Stimulated activated CD4-positive, alpha-beta T cell treated with anti-CD3 and anti-CD28 coated beads, Interleukin-1b, Interleukin-23, amount 100 ng/mL, for 4 hours (primary cell): ENCODE results near the gene HIBCH.

Source experiments
- DNase-seq, 2 donors: peaks; one replicate each; pipeline ENCODE4 v3.0.0-alpha.2; 2020; ENCODE audit warnings: low read depth in 2 of 2

The HIBCH gene

GRCh38 chr2:190188289-190188688 lies 131.3 kb downstream of the HIBCH start:
- DNase-seq: no peak

DNA sequence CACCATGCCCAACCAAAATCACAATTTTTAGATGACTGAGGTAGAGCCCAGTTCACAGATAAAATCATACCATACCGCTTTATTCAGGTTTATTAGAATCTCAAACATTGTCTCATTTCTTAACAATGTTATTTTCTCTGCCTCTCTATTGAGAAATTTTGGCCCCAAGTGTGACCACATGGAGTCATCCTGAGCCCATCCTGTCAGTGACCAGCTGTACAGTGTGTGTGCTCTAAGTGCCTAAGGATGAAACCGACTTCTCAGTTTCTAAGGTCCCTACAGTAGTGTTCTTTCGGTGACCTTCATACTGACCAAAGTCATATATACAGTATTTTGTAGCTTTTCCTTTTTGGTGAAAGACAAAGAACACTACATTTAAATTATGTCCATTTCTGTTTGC lies 133.4 kb downstream of the HIBCH start:
- DNase-seq: no peak

- DNase-seq: no peak
These were observed 134.2 kb downstream of the HIBCH start for GRCh38 chr2:190185380-190185779.

DNA sequence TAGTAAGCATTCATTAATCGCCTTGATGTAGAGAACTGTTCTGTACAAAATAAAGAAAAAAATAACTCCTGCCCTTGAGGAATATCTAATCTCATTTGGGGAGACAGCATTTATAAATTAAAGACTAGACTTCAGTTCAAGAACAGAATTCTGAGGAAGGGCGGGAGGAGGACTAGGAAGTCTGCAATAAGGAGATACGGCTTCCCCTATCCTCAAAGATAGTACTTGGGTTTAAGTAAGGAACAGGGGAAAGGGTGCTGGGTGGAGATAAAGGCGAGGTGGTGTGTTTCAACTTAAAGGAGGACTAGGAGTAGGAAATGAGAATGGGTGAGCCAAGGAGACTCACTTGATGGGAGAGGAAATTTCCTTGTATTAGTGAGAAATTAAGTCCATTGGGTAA lies 135.2 kb downstream of the HIBCH start:
- no peak for DNase-seq

- DNase-seq: no peak
These were observed 136.1 kb downstream of the HIBCH start for GRCh38 chr2:190183539-190183938.

DNA sequence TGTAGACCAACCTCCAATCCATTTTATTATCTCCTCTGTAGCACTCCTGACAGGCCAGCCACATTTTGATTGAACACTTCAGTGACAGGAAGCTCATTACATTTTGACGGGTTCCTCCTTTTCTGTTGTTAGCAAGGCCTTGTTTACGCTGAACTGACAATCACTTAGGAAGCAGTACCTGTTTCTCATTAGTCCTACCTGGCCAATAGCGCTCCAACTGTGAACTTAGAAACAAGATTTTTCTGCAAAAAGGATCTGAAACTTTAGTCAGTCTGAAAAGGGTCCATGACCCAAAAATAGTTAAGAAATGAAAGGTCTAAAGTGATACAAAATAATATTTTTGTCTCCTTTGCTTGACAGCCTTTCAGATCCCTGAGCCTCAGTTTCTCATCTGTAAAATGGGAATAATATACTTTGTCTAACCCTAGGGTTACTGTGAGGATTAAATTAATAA lies 137.5 kb downstream of the HIBCH start:
- DNase-seq: no peak

GRCh38 chr2:190181123-190181669 lies 138.4 kb downstream of the HIBCH start:
- DNase-seq: no peak

GRCh38 chr2:190180313-190181122 lies 139.1 kb downstream of the HIBCH start:
- DNase-seq: peak in 1 of 2 donors; percentile 7

GRCh38 chr2:190179754-190180312 lies 139.8 kb downstream of the HIBCH start:
- no peak for DNase-seq

GRCh38 chr2:190178066-190178722 lies 141.4 kb downstream of the HIBCH start:
- no peak for DNase-seq

DNA sequence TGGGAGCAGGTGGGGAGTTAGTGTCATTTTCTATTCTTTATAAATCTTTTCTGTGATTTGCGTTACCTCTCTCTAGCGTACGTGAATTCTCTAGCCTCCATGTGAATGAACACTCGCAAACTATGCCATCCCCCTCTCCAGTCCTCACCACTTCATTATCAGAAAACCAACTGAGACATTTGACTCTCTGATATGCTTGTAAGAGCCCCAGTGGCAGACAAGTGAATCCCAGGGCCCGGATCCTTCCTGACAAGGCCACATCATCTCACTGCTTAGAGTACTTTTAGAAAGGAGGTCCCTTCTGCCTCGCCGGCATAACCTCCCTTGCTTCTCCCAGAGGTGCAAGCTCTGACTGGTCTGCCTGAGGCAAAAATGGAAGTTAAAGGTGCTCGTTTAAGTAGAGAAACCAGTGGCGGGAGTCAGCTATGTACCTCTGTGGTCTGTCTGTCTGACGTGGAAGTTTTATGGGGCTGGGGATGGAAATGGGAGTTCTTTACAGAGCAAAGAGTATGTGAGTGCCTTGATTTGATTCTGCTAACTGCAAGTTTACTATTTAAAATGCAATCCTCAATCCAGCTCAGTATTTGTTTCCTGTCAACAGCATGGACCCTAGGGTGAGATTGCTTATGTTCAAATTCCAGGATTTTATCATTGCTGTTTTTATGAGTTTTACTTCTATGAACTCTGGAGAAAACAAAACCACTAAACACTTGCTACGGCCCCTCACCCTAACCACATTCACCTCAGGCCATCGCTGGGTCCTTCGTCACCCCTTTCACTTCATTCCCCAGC lies 142.2 kb downstream of the HIBCH start:
- DNase-seq: no peak

DNA sequence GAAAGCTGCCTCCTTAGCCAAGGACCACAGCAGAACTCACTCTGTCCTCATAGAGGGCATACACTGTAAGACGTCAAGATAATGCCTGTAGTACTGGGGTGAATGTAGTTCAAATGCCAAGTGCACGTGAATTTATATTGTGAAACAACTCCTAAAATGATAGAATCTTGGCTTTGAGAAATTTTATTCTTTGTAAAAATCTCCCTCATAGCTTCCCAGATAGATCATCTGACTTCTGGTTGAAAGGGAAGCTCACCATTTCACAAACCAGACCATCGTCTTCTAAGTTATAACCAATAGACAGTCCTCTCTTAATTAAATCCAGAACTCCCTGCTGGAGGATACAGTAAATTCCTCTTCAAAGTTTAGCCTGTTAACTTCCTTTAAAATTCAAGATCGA lies 146.2 kb downstream of the HIBCH start:
- DNase-seq: no peak

DNA sequence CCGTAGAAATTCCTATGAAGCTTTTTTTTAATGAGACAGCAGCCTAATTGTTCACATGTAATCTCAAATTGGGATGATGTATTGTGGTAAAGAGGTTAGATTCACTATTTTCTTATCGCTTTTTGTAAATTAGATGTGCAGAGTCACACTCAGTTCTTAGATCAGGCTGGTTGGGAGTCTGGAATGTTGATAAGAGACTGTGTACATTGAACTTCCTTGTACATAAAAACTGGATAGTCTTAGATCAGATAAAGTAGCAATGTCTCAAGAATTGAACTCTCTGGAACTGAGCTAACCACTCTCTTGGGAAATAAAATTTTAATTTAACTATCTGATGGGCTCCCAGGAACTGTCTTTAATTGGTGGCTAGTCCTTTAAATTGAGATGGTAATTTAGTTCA lies 149.0 kb downstream of the HIBCH start:
- no peak for DNase-seq

DNA sequence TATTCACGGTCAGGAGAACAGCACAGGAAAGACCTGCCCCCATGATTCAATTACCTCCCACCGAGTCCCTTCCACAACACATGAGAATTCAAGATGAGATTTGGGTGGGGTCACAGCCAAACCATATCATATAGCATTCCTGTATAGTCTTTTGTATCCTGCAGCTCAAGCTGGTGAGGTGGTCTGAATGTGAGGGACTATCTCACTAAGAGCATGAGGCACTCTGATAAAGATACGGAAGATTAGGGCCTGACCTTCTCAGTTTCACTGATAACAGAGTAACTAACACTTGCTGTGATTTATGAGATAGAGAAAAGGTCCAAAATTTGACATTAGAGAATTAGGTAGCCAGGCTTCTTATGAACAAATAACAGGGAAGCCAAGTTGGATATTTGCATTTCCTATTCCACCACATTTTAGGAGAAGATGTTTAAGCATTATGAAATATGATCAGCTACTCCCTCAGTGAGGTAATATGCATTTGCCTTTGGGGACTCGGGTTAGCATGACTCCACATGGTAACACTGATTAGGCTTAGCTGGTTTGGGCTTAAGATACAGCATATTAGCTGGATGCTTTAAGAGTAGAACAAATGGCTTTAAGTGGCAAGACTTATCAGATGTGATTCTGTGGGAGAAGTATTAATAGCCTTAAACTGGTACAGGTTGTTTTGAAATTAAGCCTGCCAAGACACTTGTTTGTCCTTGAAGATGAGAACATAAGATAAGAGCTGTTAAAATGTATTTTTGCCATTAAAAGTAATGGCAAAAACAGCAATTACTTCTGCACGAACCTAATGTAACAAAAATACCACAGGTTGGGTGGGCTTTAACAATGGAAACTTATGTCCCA lies 150.2 kb downstream of the HIBCH start:
- no peak for DNase-seq

- no peak for DNase-seq
These were observed 151.9 kb downstream of the HIBCH start for GRCh38 chr2:190167702-190168101.

DNA sequence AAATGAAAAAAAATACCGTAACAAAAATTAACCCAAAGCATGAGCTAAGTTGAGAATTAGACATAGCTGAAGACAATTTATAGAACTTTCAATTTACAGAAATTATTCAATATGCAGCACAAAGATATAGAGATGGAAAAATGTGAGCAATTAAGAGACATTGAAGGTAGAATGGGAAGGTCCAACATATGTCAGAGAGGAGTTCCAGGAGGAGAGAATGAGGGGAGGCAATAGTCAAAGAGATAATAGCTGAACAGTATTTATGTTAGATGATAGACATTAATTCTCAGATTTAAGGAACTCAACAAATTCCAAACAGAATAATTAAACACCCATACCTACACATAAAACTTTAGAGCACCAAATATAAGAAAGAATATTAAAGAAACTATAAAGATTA lies 154.1 kb downstream of the HIBCH start:
- DNase-seq: no peak

- DNase-seq: no peak
These were observed 156.8 kb downstream of the HIBCH start for GRCh38 chr2:190162851-190163250.

GRCh38 chr2:190159453-190159852 lies 160.2 kb downstream of the HIBCH start:
- DNase-seq: no peak

DNA sequence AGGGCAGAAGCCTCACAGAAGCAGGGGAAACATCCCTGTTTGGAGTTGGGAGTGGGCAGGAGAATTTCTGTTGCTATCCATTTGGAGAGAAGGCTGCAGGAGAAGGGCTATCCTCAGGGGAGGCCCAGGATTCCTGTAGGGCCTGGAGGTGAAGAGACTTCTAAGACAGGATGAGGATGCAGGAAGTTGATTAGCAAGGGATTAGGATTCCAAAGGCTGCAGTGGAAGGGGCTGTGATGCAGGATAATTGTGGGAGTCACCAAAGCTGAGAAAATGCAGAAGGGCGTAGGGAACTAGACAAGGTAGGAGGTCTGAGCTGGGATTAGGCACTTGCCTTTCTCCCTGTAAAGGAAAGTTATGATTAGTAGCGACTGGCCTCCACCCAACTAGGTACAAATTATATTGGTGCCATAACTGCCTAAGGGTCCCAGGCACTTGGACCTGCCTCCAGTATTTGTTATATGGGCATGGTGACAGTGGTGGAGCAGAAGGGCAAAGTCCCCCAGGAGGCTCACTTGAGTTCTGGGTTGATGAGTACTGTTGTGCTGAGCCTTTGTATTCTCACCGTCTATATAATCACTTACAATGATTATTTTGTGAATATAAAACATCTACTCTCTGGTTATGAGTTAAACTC lies 160.7 kb downstream of the HIBCH start:
- DNase-seq: no peak
